Activated CD4-positive, alpha-beta T cell treated with anti-CD3 and anti-CD28 coated beads for 36 hours (primary cell): ENCODE data around the gene ITGA3. TPM values are rescaled to one million over a fixed set of nuclear protein-coding genes. Genes with fewer than 3 reads are reported as not detected.
A peak's percentile ranks its signal among the peaks of the same experiment; 100 is the strongest.

Experiments used
- ATAC-seq: fragments of 200-7000 bp; cut with Tn5 transposase; one replicate; pipeline ENCODE4 v1.10.0; 2021; ENCODE audit warnings: mild to moderate bottlenecking, moderate library complexity
- CTCF ChIA-PET: fragments of 350-600 bp; sonication (Branson Sonifier 250); formaldehyde crosslinking; loops from one replicate; lab custom pipeline; 2021; ENCODE audit warnings: antibody characterized with exemption; lab: Charles Lee
- POLR2A ChIA-PET: fragments of 350-600 bp; sonication (Branson Sonifier 250); formaldehyde crosslinking; loops from one replicate; lab custom pipeline; 2021; ENCODE audit warnings: antibody characterized with exemption, inconsistent platforms; lab: Charles Lee
- DNase-seq: peaks from one replicate; pipeline ENCODE4 v3.0.0-alpha.2; 2020
- H3K27ac Mint-ChIP-seq: one replicate; pipeline ENCODE4 v1.8.0; 2021; ENCODE audit warnings: mixed read lengths
- H3K27me3 Mint-ChIP-seq: one replicate; pipeline ENCODE4 v1.8.0; 2021; ENCODE audit warnings: mixed read lengths
- H3K36me3 Mint-ChIP-seq: one replicate; pipeline ENCODE4 v1.8.0; 2021; ENCODE audit warnings: low read depth, mixed read lengths
- H3K4me1 Mint-ChIP-seq: one replicate; pipeline ENCODE4 v1.8.0; 2021; ENCODE audit warnings: mixed read lengths
- H3K4me3 Mint-ChIP-seq: one replicate; pipeline ENCODE4 v1.8.0; 2021; ENCODE audit warnings: mild to moderate bottlenecking, moderate library complexity, mixed read lengths
- H3K9me3 Mint-ChIP-seq: one replicate; pipeline ENCODE4 v1.8.0; 2021; ENCODE audit warnings: low read depth, mixed read lengths
- intact Hi-C, 2 experiments: fragments of 100-400 bp; cut with DNase I in 1 of 2; cut with micrococcal nuclease in 1 of 2; formaldehyde crosslinking; loops; one replicate each; pipeline versions ENCODE4 v1.14.2 to v1.15.1; 2022 to 2024; cut with DNase I, micrococcal nuclease
- total RNA-seq, 2 experiments: library from RNA; stranded (reverse); gene quantifications; one replicate each; pipeline ENCODE4 v1.2.3, GENCODE V29; 2021

ITGA3 gene
- total RNA-seq, result 1 to 10 TPM; 6.8 to 7.8 TPM

GRCh38 chr17:50055426-50056216 is at the start of gene ITGA3:
TSS of gene ITGA3 (plus strand) at chr17:50056110. CDS start at chr17:50056440, 330 bp downstream.
- H3K9me3 Mint-ChIP-seq, result no peaks in the 10 kb centered on the region
- POLR2A ChIA-PET, result interaction anchor here (1.0 kb wide), 1 partner anchor 39 kb away, joined by 4 read pairs; no protein-coding TSS in a partner anchor
- intact Hi-C loops, result loop anchor here (1.0 kb wide), 3 partner anchors 28 to 86 kb away; partner anchors contain the start of genes DLX4 (in 1 of the 2) and PDK2 (in 1 of the 2)
- H3K27ac Mint-ChIP-seq, result peak within 1 kb of the TSS; percentile 25
- H3K27me3 Mint-ChIP-seq, result peaks cover 4% of the 10 kb centered on the region
- ATAC-seq, result peak; percentile 17
- peaks cover 33% of the 10 kb centered on the region for H3K4me1 Mint-ChIP-seq
- H3K4me3 Mint-ChIP-seq, result peak within 1 kb of the TSS; percentile 82
- CTCF ChIA-PET, result interaction anchor here (0.5 to 2.4 kb wide), 16 partner anchors 9 to 376 kb away, joined by 3 to 22 read pairs (median 4); partner anchors contain the start of gene PDK2
- DNase-seq, result peak; percentile 72
- H3K36me3 Mint-ChIP-seq, result no peaks in the 10 kb centered on the region

- no peaks in the 10 kb centered on the region for H3K4me1 Mint-ChIP-seq
- H3K27me3 Mint-ChIP-seq, result peaks cover 22% of the 10 kb centered on the region
- no peaks in the 10 kb centered on the region for H3K36me3 Mint-ChIP-seq
- ATAC-seq (no peak), DNase-seq (no peak)
- H3K9me3 Mint-ChIP-seq, result peaks cover 27% of the 10 kb centered on the region
- no peak overlapping the region for H3K27ac Mint-ChIP-seq
- ChIA-PET POLR2A (no interaction called here), CTCF (interaction anchor here (1.0 to 1.7 kb wide), 3 partner anchors 7 to 11 kb away, joined by 3 to 6 read pairs (median 4); no protein-coding TSS in a partner anchor)
- no peak overlapping the region for H3K4me3 Mint-ChIP-seq
- intact Hi-C loops, result no loop called here
These were observed 46.6 kb upstream of the ITGA3 start for GRCh38 chr17:50009282-50009681.

- CTCF ChIA-PET, result no interaction called here
These were observed 42.8 kb upstream of the ITGA3 start for GRCh38 chr17:50013079-50013478.

GRCh38 chr17:50014471-50015088 is 41.3 kb upstream of the ITGA3 start:
- DNase-seq, result no peak
- ATAC-seq, result no peak
- H3K9me3 Mint-ChIP-seq, result peaks cover 26% of the 10 kb centered on the region
- H3K27me3 Mint-ChIP-seq, result peaks cover 13% of the 10 kb centered on the region
- ChIA-PET POLR2A (interaction anchor here (0.6 kb wide), 1 partner anchor 557 kb away, joined by 4 read pairs; no protein-coding TSS in a partner anchor), CTCF (interaction anchor here (0.6 to 1.3 kb wide), 3 partner anchors 62 to 569 kb away, joined by 3 read pairs; no protein-coding TSS in a partner anchor)
- H3K4me1 Mint-ChIP-seq, result no peaks in the 10 kb centered on the region
- no peak overlapping the region for H3K27ac Mint-ChIP-seq
- H3K4me3 Mint-ChIP-seq, result no peak overlapping the region
- intact Hi-C loops, result no loop called here
- no peaks in the 10 kb centered on the region for H3K36me3 Mint-ChIP-seq

More at GRCh38 chr17:50013079-50013478, 42.8 kb upstream of the ITGA3 start:
- POLR2A ChIA-PET, result no interaction called here
- Mint-ChIP-seq H3K4me3 (no peak overlapping the region), H3K27ac (no peak overlapping the region), H3K9me3 (peaks cover 34% of the 10 kb centered on the region), H3K36me3 (no peaks in the 10 kb centered on the region), H3K27me3 (peaks cover 16% of the 10 kb centered on the region), H3K4me1 (no peaks in the 10 kb centered on the region)
- intact Hi-C loops, result no loop called here
- no peak for DNase-seq
- ATAC-seq, result no peak

GRCh38 chr17:50015146-50015545 is 40.8 kb upstream of the ITGA3 start:
- POLR2A ChIA-PET, result no interaction called here
- CTCF ChIA-PET, result interaction anchor here (0.6 kb wide), 2 partner anchors 78 to 569 kb away, joined by 3 read pairs; no protein-coding TSS in a partner anchor

GRCh38 chr17:50018909-50019308 is 37.0 kb upstream of the ITGA3 start:
- POLR2A ChIA-PET, result no interaction called here

More at GRCh38 chr17:50015146-50015545, 40.8 kb upstream of the ITGA3 start:
- no peak for ATAC-seq
- intact Hi-C loops, result no loop called here
- H3K9me3 Mint-ChIP-seq, result peaks cover 26% of the 10 kb centered on the region
- no peak overlapping the region for H3K4me3 Mint-ChIP-seq
- H3K27ac Mint-ChIP-seq, result no peak overlapping the region
- H3K4me1 Mint-ChIP-seq, result no peaks in the 10 kb centered on the region
- no peak for DNase-seq
- H3K27me3 Mint-ChIP-seq, result peaks cover 13% of the 10 kb centered on the region
- H3K36me3 Mint-ChIP-seq, result no peaks in the 10 kb centered on the region

GRCh38 chr17:50020841-50021599 is 34.9 kb upstream of the ITGA3 start:
- ATAC-seq (no peak), DNase-seq (no peak)
- CTCF ChIA-PET, result interaction anchor here (0.6 kb wide), 3 partner anchors 36 to 324 kb away, joined by 3 read pairs; no protein-coding TSS in a partner anchor
- Mint-ChIP-seq H3K27me3 (peaks cover 14% of the 10 kb centered on the region), H3K9me3 (no peaks in the 10 kb centered on the region), H3K27ac (no peak overlapping the region), H3K4me1 (no peaks in the 10 kb centered on the region), H3K4me3 (no peak overlapping the region), H3K36me3 (no peaks in the 10 kb centered on the region)
- intact Hi-C loops, result no loop called here
- POLR2A ChIA-PET, result no interaction called here

More at GRCh38 chr17:50018909-50019308, 37.0 kb upstream of the ITGA3 start:
- Mint-ChIP-seq H3K27me3 (peaks cover 14% of the 10 kb centered on the region), H3K27ac (no peak overlapping the region), H3K4me3 (no peak overlapping the region), H3K4me1 (no peaks in the 10 kb centered on the region), H3K9me3 (peaks cover 9% of the 10 kb centered on the region), H3K36me3 (no peaks in the 10 kb centered on the region)
- CTCF ChIA-PET, result interaction anchor here (1.3 kb wide), 1 partner anchor 8 kb away, joined by 3 read pairs; no protein-coding TSS in a partner anchor
- intact Hi-C loops, result no loop called here
- DNase-seq, result no peak
- no peak for ATAC-seq

- ATAC-seq, result no peak
- H3K4me1 Mint-ChIP-seq, result peaks cover 2% of the 10 kb centered on the region
- intact Hi-C loops, result no loop called here
These were observed 34.1 kb upstream of the ITGA3 start for GRCh38 chr17:50021681-50022370.

GRCh38 chr17:50022463-50023130 is 33.3 kb upstream of the ITGA3 start:
- Mint-ChIP-seq H3K4me1 (peaks cover 8% of the 10 kb centered on the region), H3K36me3 (no peaks in the 10 kb centered on the region), H3K27me3 (peaks cover 19% of the 10 kb centered on the region), H3K9me3 (no peaks in the 10 kb centered on the region), H3K4me3 (no peak overlapping the region), H3K27ac (no peak overlapping the region)
- CTCF ChIA-PET, result interaction anchor here (0.7 to 1.3 kb wide), 3 partner anchors 24 to 68 kb away, joined by 3 to 4 read pairs (median 3); no protein-coding TSS in a partner anchor
- DNase-seq (no peak), ATAC-seq (no peak)
- POLR2A ChIA-PET, result no interaction called here
- intact Hi-C loops, result no loop called here

More at GRCh38 chr17:50021681-50022370, 34.1 kb upstream of the ITGA3 start:
- ChIA-PET POLR2A (no interaction called here), CTCF (interaction anchor here (0.6 to 1.3 kb wide), 3 partner anchors 24 to 44 kb away, joined by 3 to 4 read pairs (median 3); no protein-coding TSS in a partner anchor)
- H3K27ac Mint-ChIP-seq, result no peak overlapping the region
- no peak for DNase-seq
- H3K4me3 Mint-ChIP-seq, result no peak overlapping the region
- H3K9me3 Mint-ChIP-seq, result no peaks in the 10 kb centered on the region
- peaks cover 15% of the 10 kb centered on the region for H3K27me3 Mint-ChIP-seq
- no peaks in the 10 kb centered on the region for H3K36me3 Mint-ChIP-seq

GRCh38 chr17:50023520-50023919 is 32.4 kb upstream of the ITGA3 start:
- Mint-ChIP-seq H3K4me3 (no peak overlapping the region), H3K27ac (no peak overlapping the region), H3K9me3 (no peaks in the 10 kb centered on the region), H3K27me3 (peaks cover 28% of the 10 kb centered on the region), H3K4me1 (peaks cover 11% of the 10 kb centered on the region), H3K36me3 (no peaks in the 10 kb centered on the region)
- ChIA-PET POLR2A (no interaction called here), CTCF (no interaction called here)
- no peak for DNase-seq
- ATAC-seq, result no peak
- intact Hi-C loops, result no loop called here
